A673 (cell line): Measurements from ENCODE around the gene LTN1. TPM values are rescaled to one million over a fixed set of nuclear protein-coding genes. Genes with fewer than 3 reads are reported as not detected.

Experiments used
- BruUV-seq: library from RNA; stranded (reverse); fragments of 400-500 nt; replicated peaks from 2 replicates; lab custom pipeline; 2021; lab: Mats Ljungman, UMichigan
- CTCF ChIA-PET: fragments of 300-600 bp; sonication (Branson Sonifier 250); formaldehyde crosslinking; loops from one replicate; lab custom pipeline; 2022; ENCODE audit warnings: antibody characterized with exemption; lab: Charles Lee
- POLR2A ChIA-PET: fragments of 300-600 bp; sonication (Branson Sonifier 250); formaldehyde crosslinking; loops from one replicate; lab custom pipeline; 2022; ENCODE audit warnings: antibody characterized with exemption; ENCODE audit not compliant: low non-redundant PET; lab: Charles Lee
- DNase-seq: peaks from one replicate; pipeline ENCODE4 v3.0.0-alpha.2; 2015; ENCODE audit warnings: low spot score
- H3K27ac ChIP-seq: fragments of 200-600 bp; sonication (generic); 2 replicates; pipeline ENCODE4 v1.5.1; 2016; ENCODE audit warnings: mixed run types, low read depth, mild to moderate bottlenecking, mixed read lengths, antibody characterized with exemption, low read length; ENCODE audit not compliant: poor library complexity, severe bottlenecking
- H3K27me3 ChIP-seq: fragments of 200-600 bp; sonication (generic); replicated peaks from 2 replicates; pipeline ENCODE4 v1.6.1; 2017; ENCODE audit warnings: mixed run types, low read depth, mild to moderate bottlenecking, mixed read lengths, antibody characterized with exemption, low read length; ENCODE audit not compliant: insufficient read depth, poor library complexity
- H3K36me3 ChIP-seq: fragments of 200-600 bp; sonication (generic); 2 replicates; pipeline ENCODE4 v1.6.1; 2016; ENCODE audit warnings: mixed run types, mild to moderate bottlenecking, mixed read lengths, antibody characterized with exemption, low read length; ENCODE audit not compliant: insufficient read depth, poor library complexity, severe bottlenecking
- H3K4me1 ChIP-seq: fragments of 200-600 bp; sonication (generic); 2 replicates; pipeline ENCODE4 v1.6.1; 2017; ENCODE audit warnings: mixed run types, mild to moderate bottlenecking, mixed read lengths, antibody characterized with exemption, low read length; ENCODE audit not compliant: insufficient read depth, poor library complexity, severe bottlenecking
- H3K4me3 ChIP-seq: fragments of 200-600 bp; sonication (generic); 2 replicates; pipeline ENCODE4 v1.5.1; 2016; ENCODE audit warnings: low read depth, mixed run types, mild to moderate bottlenecking, mixed read lengths, low read length; ENCODE audit not compliant: poor library complexity, severe bottlenecking
- H3K9me3 ChIP-seq: fragments of 200-600 bp; sonication (generic); 2 replicates; pipeline ENCODE4 v1.6.1; 2016; ENCODE audit warnings: mixed run types, low read depth, mild to moderate bottlenecking, mixed read lengths, antibody characterized with exemption, low read length; ENCODE audit not compliant: poor library complexity, severe bottlenecking
- EZH2 ChIP-seq: fragments of 200-600 bp; sonication (generic); IDR thresholded peaks from 2 replicates; pipeline ENCODE4 v1.6.1; 2017; ENCODE audit warnings: borderline replicate concordance, low read depth, mild to moderate bottlenecking, mixed read lengths, antibody characterized with exemption, low read length; ENCODE audit not compliant: poor library complexity, severe bottlenecking
- intact Hi-C: fragments of 100-400 bp; cut with micrococcal nuclease; formaldehyde crosslinking; loops from one replicate; pipeline ENCODE4 v1.10.0; 2022; ENCODE audit not compliant: unreplicated experiment
- total RNA-seq: library from RNA; stranded (reverse); gene quantifications from 2 replicates; pipeline ENCODE4 v1.2.3, GENCODE V29; 2021
- TF ChIP-seq, protein P1 (sequence below): fragments of 300-800, 200-600 bp; sonication (generic); conservative IDR thresholded peaks from 2 replicates; pipeline ENCODE4 v1.5.1; 2017; ENCODE audit warnings: low read depth, mild to moderate bottlenecking, antibody characterized with exemption, low read length, moderate library complexity, mixed read lengths

The LTN1 gene
- total RNA-seq, 1 experiment from 2014 or later = 25.3 TPM

GRCh38 chr21:28928578-28929420, 63.9 kb downstream of the LTN1 start:
- BruUV-seq = TSS peak; percentile 14
- no peak for TF ChIP-seq EZH2
- TF ChIP-seq, protein P1, sequence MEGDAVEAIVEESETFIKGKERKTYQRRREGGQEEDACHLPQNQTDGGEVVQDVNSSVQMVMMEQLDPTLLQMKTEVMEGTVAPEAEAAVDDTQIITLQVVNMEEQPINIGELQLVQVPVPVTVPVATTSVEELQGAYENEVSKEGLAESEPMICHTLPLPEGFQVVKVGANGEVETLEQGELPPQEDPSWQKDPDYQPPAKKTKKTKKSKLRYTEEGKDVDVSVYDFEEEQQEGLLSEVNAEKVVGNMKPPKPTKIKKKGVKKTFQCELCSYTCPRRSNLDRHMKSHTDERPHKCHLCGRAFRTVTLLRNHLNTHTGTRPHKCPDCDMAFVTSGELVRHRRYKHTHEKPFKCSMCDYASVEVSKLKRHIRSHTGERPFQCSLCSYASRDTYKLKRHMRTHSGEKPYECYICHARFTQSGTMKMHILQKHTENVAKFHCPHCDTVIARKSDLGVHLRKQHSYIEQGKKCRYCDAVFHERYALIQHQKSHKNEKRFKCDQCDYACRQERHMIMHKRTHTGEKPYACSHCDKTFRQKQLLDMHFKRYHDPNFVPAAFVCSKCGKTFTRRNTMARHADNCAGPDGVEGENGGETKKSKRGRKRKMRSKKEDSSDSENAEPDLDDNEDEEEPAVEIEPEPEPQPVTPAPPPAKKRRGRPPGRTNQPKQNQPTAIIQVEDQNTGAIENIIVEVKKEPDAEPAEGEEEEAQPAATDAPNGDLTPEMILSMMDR = no peak
- Histone ChIP-seq H3K9me3 (no peaks in the 10 kb centered on the region), H3K4me3 (no peak overlapping the region), H3K36me3 (no peaks in the 10 kb centered on the region), H3K27me3 (no peaks in the 10 kb centered on the region), H3K27ac (no peak overlapping the region), H3K4me1 (no peaks in the 10 kb centered on the region)
- intact Hi-C loops = no loop called here
- DNase-seq = no peak
- ChIA-PET CTCF (no interaction called here), POLR2A (no interaction called here)

DNA sequence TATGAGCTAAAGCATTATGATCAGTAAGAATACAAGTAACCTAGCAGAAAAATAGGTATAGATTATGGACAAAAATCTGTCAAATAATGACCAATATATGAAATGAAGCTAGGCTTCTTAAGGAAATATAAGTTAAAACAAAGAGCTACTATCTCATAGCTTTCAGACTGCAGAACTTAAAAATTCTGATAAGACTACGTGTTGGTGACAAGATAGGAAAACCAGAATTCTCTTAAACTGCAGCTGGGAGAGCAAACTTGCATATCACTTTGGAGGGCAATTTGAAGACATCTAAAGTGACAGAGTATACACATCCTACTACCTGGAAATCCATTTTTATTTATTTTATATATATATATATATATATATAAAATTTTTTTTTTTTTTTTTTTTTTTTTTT, 65.5 kb downstream of the LTN1 start:
- Histone ChIP-seq H3K36me3 (no peaks in the 10 kb centered on the region), H3K4me3 (no peak overlapping the region), H3K27me3 (no peaks in the 10 kb centered on the region), H3K9me3 (no peaks in the 10 kb centered on the region), H3K27ac (no peak overlapping the region), H3K4me1 (no peaks in the 10 kb centered on the region)
- TF ChIP-seq, protein P1 = no peak
- TF ChIP-seq EZH2 = no peak
- intact Hi-C loops = no loop called here
- ChIA-PET POLR2A (no interaction called here), CTCF (no interaction called here)
- no peak for DNase-seq
- no TSS peak for BruUV-seq

- H3K4me3 ChIP-seq = no peak overlapping the region
- DNase-seq = no peak
- no peaks in the 10 kb centered on the region for H3K27me3 ChIP-seq
- intact Hi-C loops = no loop called here
- ChIA-PET CTCF (no interaction called here), POLR2A (no interaction called here)
- TF ChIP-seq, protein P1 = no peak
- TF ChIP-seq EZH2 = no peak
- H3K36me3 ChIP-seq = no peaks in the 10 kb centered on the region
- no peaks in the 10 kb centered on the region for H3K4me1 ChIP-seq
- no peak overlapping the region for H3K27ac ChIP-seq
- no TSS peak for BruUV-seq
- H3K9me3 ChIP-seq = no peaks in the 10 kb centered on the region
Measured at GRCh38 chr21:28923439-28923975, 69.2 kb downstream of the LTN1 start.
